OCI-LY1 (cell line): ENCODE data around the gene CSH1.

Source experiments
- CTCF ChIP-seq: fragments of 200-600 bp; sonication (generic), shearing (Covaris generic); IDR thresholded peaks from 2 replicates; pipeline ENCODE4 v1.5.1; 2017; ENCODE audit warnings: mild to moderate bottlenecking, antibody characterized with exemption, low read length, moderate library complexity, mixed read lengths
- EZH2 ChIP-seq: fragments of 200-600 bp; sonication (generic), shearing (Covaris generic); IDR thresholded peaks from 2 replicates; pipeline ENCODE4 v1.8.0; 2017; ENCODE audit warnings: borderline replicate concordance, mixed run types, mild to moderate bottlenecking, antibody characterized with exemption, low read length, moderate library complexity, mixed read lengths

DNA sequence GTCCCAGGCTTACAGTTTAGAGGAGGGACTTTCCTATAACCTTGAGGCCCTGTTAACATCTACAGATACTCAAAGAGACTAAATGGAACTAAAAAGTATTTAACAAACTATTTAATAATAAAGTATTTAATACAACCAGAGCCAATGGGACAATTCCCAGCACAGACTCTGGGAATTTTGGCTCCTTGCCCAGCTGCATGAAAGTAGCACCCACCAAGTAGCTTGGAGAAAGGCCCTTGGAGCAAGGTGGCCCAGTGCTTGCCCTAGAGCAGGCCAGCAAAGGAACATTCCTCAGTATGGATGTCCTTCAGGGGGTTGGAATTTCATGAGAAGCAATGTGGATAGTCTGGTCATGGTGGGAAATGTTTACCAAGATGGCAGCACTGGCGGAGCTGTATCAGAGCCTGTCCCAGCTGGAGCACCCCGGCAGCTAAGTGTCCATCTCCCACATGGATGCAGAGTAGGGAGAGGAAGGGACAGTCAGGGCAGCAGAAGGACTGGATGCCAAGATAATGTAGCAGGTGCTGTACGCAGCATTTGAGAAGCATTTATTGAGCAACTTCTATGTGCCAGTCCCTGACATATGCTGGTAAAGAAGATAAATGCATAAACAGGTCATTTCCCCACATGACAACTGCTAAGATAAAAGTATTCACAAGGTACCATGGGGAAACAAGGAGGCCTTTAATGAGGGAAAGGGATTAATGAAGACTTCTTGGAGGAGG, 48.7 kb downstream of the CSH1 start:
- TF ChIP-seq CTCF (no peak), EZH2 (no peak)
